ENCODE measurements around the gene WWOX. TPM values are rescaled to one million over a fixed set of nuclear protein-coding genes. Genes with fewer than 3 reads are reported as not detected.

Gene WWOX
- polyA plus RNA-seq, 1 donor from 2014 or later: 25.6 TPM

- no peaks in the 10 kb centered on the region for H3K36me3 ChIP-seq (ENCODE audit: insufficient read depth, low read length)
- TF ChIP-seq POLR2AphosphoS5 (IDR thresholded peaks at IDR 0.05) (no peak), REST (IDR thresholded peaks at IDR 0.05; ENCODE audit: borderline replicate concordance) (no peak), SMC3 (conservative IDR thresholded peaks at IDR 0.05; ENCODE audit: poor library complexity) (no peak), RAD21 (conservative IDR thresholded peaks at IDR 0.05) (no peak), TAF1 (IDR thresholded peaks at IDR 0.05; ENCODE audit: low read depth) (no peak), MXI1 (conservative IDR thresholded peaks at IDR 0.05; ENCODE audit: poor library complexity, severe bottlenecking) (no peak), EZH2 (IDR thresholded peaks at IDR 0.05; ENCODE audit: borderline replicate concordance, insufficient read depth, low read length, poor library complexity, severe bottlenecking) (no peak), CTCF (IDR thresholded peaks at IDR 0.05; ENCODE audit: poor library complexity, severe bottlenecking) (no peak), EP300 (conservative IDR thresholded peaks at IDR 0.05; ENCODE audit: poor library complexity, severe bottlenecking) (no peak)
- no peak overlapping the region for H2AFZ ChIP-seq (ENCODE audit: low read depth, low read length)
- no peaks in the 10 kb centered on the region for H3K9me3 ChIP-seq (ENCODE audit: low read length)
- no peak overlapping the region for H3K9ac ChIP-seq (ENCODE audit: low read length)
- no peaks in the 10 kb centered on the region for H3F3A ChIP-seq (ENCODE audit: insufficient read depth, low read length, poor library complexity, severe bottlenecking)
- H4K20me1 ChIP-seq (ENCODE audit: insufficient read depth): no peaks in the 10 kb centered on the region
- H3K4me3 ChIP-seq (ENCODE audit: low read length): no peak overlapping the region
- no peak overlapping the region for H3K27ac ChIP-seq (ENCODE audit: low read length)
- no peaks in the 10 kb centered on the region for H3K27me3 ChIP-seq (ENCODE audit: insufficient read depth, low read depth, low read length)
- H3K79me2 ChIP-seq (replicated peaks; ENCODE audit: insufficient read depth, low read length): no peaks in the 10 kb centered on the region
- H3K4me2 ChIP-seq (ENCODE audit: low read length): no peak overlapping the region
- H3K9me2 ChIP-seq (ENCODE audit: insufficient read depth, low read length): no peaks in the 10 kb centered on the region
Measured at GRCh38 chr16:78619811-78620210, 520.4 kb downstream of the WWOX start.

- Histone ChIP-seq H3F3A (ENCODE audit: insufficient read depth, low read length, poor library complexity, severe bottlenecking) (no peaks in the 10 kb centered on the region), H3K9me3 (ENCODE audit: low read length) (no peaks in the 10 kb centered on the region), H3K27me3 (ENCODE audit: insufficient read depth, low read depth, low read length) (no peaks in the 10 kb centered on the region), H3K9me2 (ENCODE audit: insufficient read depth, low read length) (no peaks in the 10 kb centered on the region), H3K4me2 (ENCODE audit: low read length) (no peak overlapping the region), H4K20me1 (ENCODE audit: insufficient read depth) (no peaks in the 10 kb centered on the region), H3K36me3 (ENCODE audit: insufficient read depth, low read length) (no peaks in the 10 kb centered on the region), H3K79me2 (replicated peaks; ENCODE audit: insufficient read depth, low read length) (no peaks in the 10 kb centered on the region), H3K9ac (ENCODE audit: low read length) (no peak overlapping the region), H3K4me3 (ENCODE audit: low read length) (no peak overlapping the region), H2AFZ (ENCODE audit: low read depth, low read length) (no peak overlapping the region), H3K27ac (ENCODE audit: low read length) (no peak overlapping the region)
- TF ChIP-seq EZH2 (IDR thresholded peaks at IDR 0.05; ENCODE audit: borderline replicate concordance, insufficient read depth, low read length, poor library complexity, severe bottlenecking): no peak
- TF ChIP-seq EP300 (conservative IDR thresholded peaks at IDR 0.05; ENCODE audit: poor library complexity, severe bottlenecking): no peak
- no peak for TF ChIP-seq REST (IDR thresholded peaks at IDR 0.05; ENCODE audit: borderline replicate concordance)
- TF ChIP-seq TAF1 (IDR thresholded peaks at IDR 0.05; ENCODE audit: low read depth): no peak
- no peak for TF ChIP-seq SMC3 (conservative IDR thresholded peaks at IDR 0.05; ENCODE audit: poor library complexity)
- TF ChIP-seq RAD21 (conservative IDR thresholded peaks at IDR 0.05): no peak
- TF ChIP-seq POLR2AphosphoS5 (IDR thresholded peaks at IDR 0.05): no peak
- no peak for TF ChIP-seq MXI1 (conservative IDR thresholded peaks at IDR 0.05; ENCODE audit: poor library complexity, severe bottlenecking)
- no peak for TF ChIP-seq CTCF (IDR thresholded peaks at IDR 0.05; ENCODE audit: poor library complexity, severe bottlenecking)
Measured at GRCh38 chr16:78620291-78620690, 520.8 kb downstream of the WWOX start.

Measured in neural cell (in vitro differentiated cells).